ENCODE data around the gene ITPKB.

Gene ITPKB

GRCh38 chr1:226709953-226710352, 29.1 kb downstream of the ITPKB start:
- no peak overlapping the region for H3K4me3 ChIP-seq (ENCODE audit: low read depth in 1 of 5, low read length in 5 of 5)
- no peak overlapping the region for H3K27ac ChIP-seq (ENCODE audit: low read depth, low read length)
- no peak overlapping the region for H3K9ac ChIP-seq (ENCODE audit: low read length in 5 of 5)
- H3K27me3 ChIP-seq (ENCODE audit: control insufficient read depth in 5 of 5, insufficient read depth in 4 of 5, low read length in 5 of 5) = no peaks in the 10 kb centered on the region
- H3K36me3 ChIP-seq (ENCODE audit: control insufficient read depth in 5 of 5, insufficient read depth in 5 of 5, low read length in 5 of 5) = peaks cover 0 to 9% (median 2%) of the 10 kb centered on the region in 5 donors
- no peaks in the 10 kb centered on the region for H3K9me3 ChIP-seq (ENCODE audit: control insufficient read depth in 5 of 5, low read length in 5 of 5)
- H3K4me1 ChIP-seq (ENCODE audit: control insufficient read depth in 5 of 5, insufficient read depth in 5 of 5, low read length in 5 of 5) = peaks cover 0 to 67% (median 37%) of the 10 kb centered on the region in 5 donors

GRCh38 chr1:226708967-226709396, 30.1 kb downstream of the ITPKB start:
- peaks cover 0 to 9% (median 2%) of the 10 kb centered on the region in 5 donors for H3K36me3 ChIP-seq (ENCODE audit: control insufficient read depth in 5 of 5, insufficient read depth in 5 of 5, low read length in 5 of 5)
- no peak overlapping the region for H3K4me3 ChIP-seq (ENCODE audit: low read depth in 1 of 5, low read length in 5 of 5)
- peaks cover 0 to 74% (median 37%) of the 10 kb centered on the region in 5 donors for H3K4me1 ChIP-seq (ENCODE audit: control insufficient read depth in 5 of 5, insufficient read depth in 5 of 5, low read length in 5 of 5)
- H3K27ac ChIP-seq (ENCODE audit: low read depth, low read length) = peak overlapping the region; percentile 47
- no peaks in the 10 kb centered on the region for H3K27me3 ChIP-seq (ENCODE audit: control insufficient read depth in 5 of 5, insufficient read depth in 4 of 5, low read length in 5 of 5)
- H3K9me3 ChIP-seq (ENCODE audit: control insufficient read depth in 5 of 5, low read length in 5 of 5) = no peaks in the 10 kb centered on the region
- H3K9ac ChIP-seq (ENCODE audit: low read length in 5 of 5) = peak overlapping the region in 1 of 5 donors; percentile 23

GRCh38 chr1:226708342-226708780, 30.7 kb downstream of the ITPKB start:
- Histone ChIP-seq H3K27me3 (ENCODE audit: control insufficient read depth in 5 of 5, insufficient read depth in 4 of 5, low read length in 5 of 5) (no peaks in the 10 kb centered on the region), H3K36me3 (ENCODE audit: control insufficient read depth in 5 of 5, insufficient read depth in 5 of 5, low read length in 5 of 5) (peaks cover 0 to 9% (median 2%) of the 10 kb centered on the region in 5 donors), H3K9ac (ENCODE audit: low read length in 5 of 5) (no peak overlapping the region), H3K4me1 (ENCODE audit: control insufficient read depth in 5 of 5, insufficient read depth in 5 of 5, low read length in 5 of 5) (peaks cover 0 to 74% (median 42%) of the 10 kb centered on the region in 5 donors), H3K4me3 (ENCODE audit: low read depth in 1 of 5, low read length in 5 of 5) (no peak overlapping the region), H3K27ac (ENCODE audit: low read depth, low read length) (peak overlapping the region; percentile 47), H3K9me3 (ENCODE audit: control insufficient read depth in 5 of 5, low read length in 5 of 5) (no peaks in the 10 kb centered on the region)

GRCh38 chr1:226706684-226707083, 32.4 kb downstream of the ITPKB start:
- H3K27me3 ChIP-seq (ENCODE audit: control insufficient read depth in 5 of 5, insufficient read depth in 4 of 5, low read length in 5 of 5) = no peaks in the 10 kb centered on the region
- no peak overlapping the region for H3K9ac ChIP-seq (ENCODE audit: low read length in 5 of 5)
- no peak overlapping the region for H3K27ac ChIP-seq (ENCODE audit: low read depth, low read length)
- no peak overlapping the region for H3K4me3 ChIP-seq (ENCODE audit: low read depth in 1 of 5, low read length in 5 of 5)
- H3K4me1 ChIP-seq (ENCODE audit: control insufficient read depth in 5 of 5, insufficient read depth in 5 of 5, low read length in 5 of 5) = peaks cover 0 to 72% (median 51%) of the 10 kb centered on the region in 5 donors
- peaks cover 0 to 7% (median 2%) of the 10 kb centered on the region in 5 donors for H3K36me3 ChIP-seq (ENCODE audit: control insufficient read depth in 5 of 5, insufficient read depth in 5 of 5, low read length in 5 of 5)
- H3K9me3 ChIP-seq (ENCODE audit: control insufficient read depth in 5 of 5, low read length in 5 of 5) = no peaks in the 10 kb centered on the region

- Histone ChIP-seq H3K27me3 (ENCODE audit: control insufficient read depth in 5 of 5, insufficient read depth in 4 of 5, low read length in 5 of 5) (no peaks in the 10 kb centered on the region), H3K9ac (ENCODE audit: low read length in 5 of 5) (no peak overlapping the region), H3K27ac (ENCODE audit: low read depth, low read length) (peak overlapping the region; percentile 98), H3K4me3 (ENCODE audit: low read depth in 1 of 5, low read length in 5 of 5) (no peak overlapping the region), H3K36me3 (ENCODE audit: control insufficient read depth in 5 of 5, insufficient read depth in 5 of 5, low read length in 5 of 5) (peaks cover 0 to 7% (median 3%) of the 10 kb centered on the region in 5 donors), H3K4me1 (ENCODE audit: control insufficient read depth in 5 of 5, insufficient read depth in 5 of 5, low read length in 5 of 5) (peaks cover 0 to 56% (median 37%) of the 10 kb centered on the region in 5 donors), H3K9me3 (ENCODE audit: control insufficient read depth in 5 of 5, low read length in 5 of 5) (no peaks in the 10 kb centered on the region)
Measured at GRCh38 chr1:226704169-226704937, 34.7 kb downstream of the ITPKB start.

GRCh38 chr1:226702957-226703831, 35.9 kb downstream of the ITPKB start:
- peaks cover 0 to 14% (median 5%) of the 10 kb centered on the region in 5 donors for H3K36me3 ChIP-seq (ENCODE audit: control insufficient read depth in 5 of 5, insufficient read depth in 5 of 5, low read length in 5 of 5)
- peak overlapping the region; percentile 98 for H3K27ac ChIP-seq (ENCODE audit: low read depth, low read length)
- H3K4me3 ChIP-seq (ENCODE audit: low read depth in 1 of 5, low read length in 5 of 5) = peak overlapping the region; percentile 66 to 80 (median 76)
- H3K9me3 ChIP-seq (ENCODE audit: control insufficient read depth in 5 of 5, low read length in 5 of 5) = no peaks in the 10 kb centered on the region
- H3K9ac ChIP-seq (ENCODE audit: low read length in 5 of 5) = peak overlapping the region; percentile 82 to 91 (median 91)
- no peaks in the 10 kb centered on the region for H3K27me3 ChIP-seq (ENCODE audit: control insufficient read depth in 5 of 5, insufficient read depth in 4 of 5, low read length in 5 of 5)
- peaks cover 0 to 56% (median 28%) of the 10 kb centered on the region in 5 donors for H3K4me1 ChIP-seq (ENCODE audit: control insufficient read depth in 5 of 5, insufficient read depth in 5 of 5, low read length in 5 of 5)

- H3K36me3 ChIP-seq (ENCODE audit: control insufficient read depth in 5 of 5, insufficient read depth in 5 of 5, low read length in 5 of 5) = peaks cover 0 to 14% (median 5%) of the 10 kb centered on the region in 5 donors
- peaks cover 0 to 59% (median 31%) of the 10 kb centered on the region in 5 donors for H3K4me1 ChIP-seq (ENCODE audit: control insufficient read depth in 5 of 5, insufficient read depth in 5 of 5, low read length in 5 of 5)
- peak overlapping the region; percentile 98 for H3K27ac ChIP-seq (ENCODE audit: low read depth, low read length)
- peak overlapping the region; percentile 82 to 91 (median 91) for H3K9ac ChIP-seq (ENCODE audit: low read length in 5 of 5)
- no peaks in the 10 kb centered on the region for H3K9me3 ChIP-seq (ENCODE audit: control insufficient read depth in 5 of 5, low read length in 5 of 5)
- peak overlapping the region; percentile 66 to 80 (median 76) for H3K4me3 ChIP-seq (ENCODE audit: low read depth in 1 of 5, low read length in 5 of 5)
- H3K27me3 ChIP-seq (ENCODE audit: control insufficient read depth in 5 of 5, insufficient read depth in 4 of 5, low read length in 5 of 5) = no peaks in the 10 kb centered on the region
Measured at GRCh38 chr1:226702318-226702956, 36.6 kb downstream of the ITPKB start.

- Histone ChIP-seq H3K4me3 (ENCODE audit: low read depth in 1 of 5, low read length in 5 of 5) (no peak overlapping the region), H3K9ac (ENCODE audit: low read length in 5 of 5) (no peak overlapping the region), H3K27ac (ENCODE audit: low read depth, low read length) (no peak overlapping the region), H3K4me1 (ENCODE audit: control insufficient read depth in 5 of 5, insufficient read depth in 5 of 5, low read length in 5 of 5) (peaks cover 3 to 70% (median 30%) of the 10 kb centered on the region in 5 donors), H3K27me3 (ENCODE audit: control insufficient read depth in 5 of 5, insufficient read depth in 4 of 5, low read length in 5 of 5) (no peaks in the 10 kb centered on the region), H3K9me3 (ENCODE audit: control insufficient read depth in 5 of 5, low read length in 5 of 5) (no peaks in the 10 kb centered on the region), H3K36me3 (ENCODE audit: control insufficient read depth in 5 of 5, insufficient read depth in 5 of 5, low read length in 5 of 5) (peaks cover 0 to 18% (median 5%) of the 10 kb centered on the region in 5 donors)
Measured at GRCh38 chr1:226700861-226701260, 38.2 kb downstream of the ITPKB start.

DNA sequence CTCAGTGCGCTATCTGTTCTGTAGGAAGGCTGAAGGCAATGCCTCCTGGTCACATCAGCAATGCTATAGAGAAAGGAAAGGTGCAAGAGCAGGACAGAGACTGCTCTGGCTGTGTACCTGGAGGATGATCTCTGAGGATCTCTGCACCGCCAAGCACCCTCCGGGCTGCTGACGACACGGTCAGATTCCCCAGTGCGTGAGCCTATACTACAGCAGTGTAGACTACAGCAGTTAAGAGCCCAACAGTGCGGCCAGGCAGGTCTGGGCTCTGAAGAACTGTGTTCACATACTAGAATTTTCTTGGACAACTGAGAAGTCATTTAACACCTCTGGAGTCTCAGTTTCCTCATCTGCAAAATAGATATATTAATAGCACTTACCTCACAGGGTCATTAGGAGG, 39.9 kb downstream of the ITPKB start:
- Histone ChIP-seq H3K9me3 (ENCODE audit: control insufficient read depth in 5 of 5, low read length in 5 of 5) (no peaks in the 10 kb centered on the region), H3K27me3 (ENCODE audit: control insufficient read depth in 5 of 5, insufficient read depth in 4 of 5, low read length in 5 of 5) (no peaks in the 10 kb centered on the region), H3K27ac (ENCODE audit: low read depth, low read length) (no peak overlapping the region), H3K36me3 (ENCODE audit: control insufficient read depth in 5 of 5, insufficient read depth in 5 of 5, low read length in 5 of 5) (peaks cover 0 to 15% (median 5%) of the 10 kb centered on the region in 5 donors), H3K4me1 (ENCODE audit: control insufficient read depth in 5 of 5, insufficient read depth in 5 of 5, low read length in 5 of 5) (peaks cover 3 to 75% (median 39%) of the 10 kb centered on the region in 5 donors), H3K9ac (ENCODE audit: low read length in 5 of 5) (no peak overlapping the region), H3K4me3 (ENCODE audit: low read depth in 1 of 5, low read length in 5 of 5) (no peak overlapping the region)

All from subcutaneous abdominal adipose tissue (tissue), 5 donors.